ENCODE measurements around the gene COA1.
"Not testable (repeated sequence)": the region's sequence is repeated elsewhere in the genome, so short reads cannot be mapped to it uniquely, and the experiment has no call there.

COA1 gene

DNA sequence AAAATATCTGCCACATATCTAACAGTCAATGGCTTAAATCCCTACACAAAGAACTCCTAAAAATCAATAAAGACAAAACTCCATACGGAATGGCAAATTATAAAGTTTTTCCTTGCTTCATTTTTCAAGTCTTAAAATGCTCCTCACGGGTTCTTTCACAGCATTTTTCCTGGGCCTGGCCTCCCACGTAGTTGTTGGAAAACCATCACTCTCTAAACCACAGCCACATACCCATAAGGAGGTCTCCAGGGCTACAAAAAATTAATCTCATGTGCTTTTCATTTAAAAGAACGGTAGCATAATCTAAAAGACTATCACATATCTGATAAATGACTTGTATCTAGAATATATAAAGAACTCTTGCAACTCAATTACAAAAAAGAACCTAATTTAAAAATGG lies 2.9 kb downstream of the COA1 start:
- no peak for ATAC-seq
- no peak for DNase-seq

DNA sequence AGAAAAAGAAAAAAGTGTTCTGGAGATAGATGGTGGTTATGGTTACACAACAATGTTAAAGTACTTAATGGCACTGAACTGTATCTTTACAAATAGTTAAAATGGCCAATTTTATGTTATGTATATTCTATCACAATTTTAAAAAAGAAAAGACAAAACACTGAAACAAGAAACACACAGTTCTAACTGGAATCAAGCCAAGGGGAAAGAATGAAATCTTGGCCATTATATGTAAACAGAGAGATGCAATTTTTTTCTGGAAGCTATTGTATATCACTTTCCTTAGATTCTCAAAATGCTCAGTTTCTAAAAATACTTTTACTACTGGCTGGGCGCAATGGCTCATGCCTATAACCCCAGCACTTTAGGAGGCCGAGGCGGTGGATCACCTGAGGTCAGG lies 4.1 kb downstream of the COA1 start:
- DNase-seq (no peak), ATAC-seq (no peak)

DNA sequence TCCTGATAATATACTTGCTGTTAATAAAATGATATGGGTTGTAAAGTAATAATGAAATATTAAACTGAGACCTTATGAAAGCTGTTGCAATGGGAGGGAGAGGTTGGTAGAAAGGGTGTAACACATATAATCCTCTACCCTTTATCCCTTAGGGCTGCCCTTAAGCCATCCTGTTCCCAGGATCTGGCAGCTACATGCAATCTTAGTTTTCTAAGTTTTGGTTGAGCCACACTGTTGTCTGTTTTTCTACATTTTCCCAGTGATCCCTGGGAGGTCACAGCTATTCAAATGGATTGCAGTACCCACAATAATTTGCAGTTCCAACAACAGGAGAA lies 6.3 kb downstream of the COA1 start:
- no peak for DNase-seq
- ATAC-seq, result no peak

DNA sequence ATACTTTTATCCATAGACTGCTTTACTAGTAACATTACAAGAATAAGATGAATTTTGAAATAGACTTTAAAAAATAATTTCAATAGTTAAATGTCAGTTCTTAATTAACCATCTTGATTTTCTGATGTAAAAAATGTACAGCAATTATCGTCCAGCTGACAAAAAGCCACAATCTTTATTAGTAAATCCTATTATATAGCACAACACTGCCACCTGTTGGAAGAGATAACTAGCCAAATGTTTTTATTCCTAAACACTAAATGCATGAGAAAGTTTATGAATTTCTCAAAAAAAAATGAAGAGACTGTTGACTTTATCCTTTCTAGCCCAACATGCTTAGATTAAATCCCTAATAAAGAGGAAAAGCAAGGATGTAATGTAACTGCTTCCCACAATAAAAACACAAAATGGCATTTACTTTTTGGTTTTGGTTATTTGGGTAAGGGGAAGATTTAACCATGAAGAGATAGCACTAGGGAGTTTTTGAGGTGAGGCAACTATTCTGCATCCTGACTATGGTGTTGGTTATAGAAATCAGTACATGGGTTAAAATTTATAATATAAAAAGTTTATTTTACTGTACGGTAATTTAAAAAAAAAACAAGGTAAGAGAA lies 8.0 kb downstream of the COA1 start:
- ATAC-seq (no peak), DNase-seq (no peak)

DNA sequence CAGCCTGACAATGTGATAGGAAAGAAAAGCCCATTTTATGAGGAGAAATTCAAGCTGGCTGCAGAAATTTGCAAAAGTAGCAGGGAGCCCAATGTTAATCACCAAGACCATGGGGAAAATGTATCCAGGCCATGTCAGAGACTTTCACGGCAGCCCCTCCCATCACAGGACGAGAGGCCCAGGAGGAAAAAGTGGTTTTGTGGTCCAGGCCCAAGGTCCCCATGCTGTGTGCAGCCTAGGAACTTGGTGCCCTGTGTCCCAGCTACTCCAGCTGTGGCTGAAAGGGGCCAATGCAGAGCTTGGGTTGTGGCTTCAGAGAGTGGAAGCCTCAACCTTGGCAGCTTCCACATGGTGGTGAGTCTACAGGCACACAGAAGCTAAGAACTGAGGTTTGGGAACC lies 12.7 kb downstream of the COA1 start:
- no peak for DNase-seq
- ATAC-seq, result no peak

DNA sequence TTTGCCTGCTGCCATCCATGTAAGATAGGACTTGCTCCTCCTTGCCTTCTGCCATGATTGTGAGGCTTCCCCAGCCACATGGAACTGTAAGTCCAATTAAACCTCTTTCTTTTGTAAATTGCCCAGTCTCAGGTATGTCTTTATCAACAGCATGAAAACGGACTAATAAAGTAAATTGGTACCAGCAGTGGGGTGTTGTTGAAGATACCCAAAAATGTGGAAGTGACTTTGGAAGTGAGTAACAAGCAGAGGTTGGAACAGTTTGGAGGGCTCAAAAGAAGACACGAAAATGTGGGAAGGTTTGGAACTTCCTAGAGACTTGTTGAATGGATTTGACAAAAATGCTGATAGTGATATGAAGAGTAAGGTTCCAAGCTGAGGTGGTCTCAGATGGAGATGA lies 13.4 kb downstream of the COA1 start:
- DNase-seq, ATAC-seq: not testable (repeated sequence)

DNA sequence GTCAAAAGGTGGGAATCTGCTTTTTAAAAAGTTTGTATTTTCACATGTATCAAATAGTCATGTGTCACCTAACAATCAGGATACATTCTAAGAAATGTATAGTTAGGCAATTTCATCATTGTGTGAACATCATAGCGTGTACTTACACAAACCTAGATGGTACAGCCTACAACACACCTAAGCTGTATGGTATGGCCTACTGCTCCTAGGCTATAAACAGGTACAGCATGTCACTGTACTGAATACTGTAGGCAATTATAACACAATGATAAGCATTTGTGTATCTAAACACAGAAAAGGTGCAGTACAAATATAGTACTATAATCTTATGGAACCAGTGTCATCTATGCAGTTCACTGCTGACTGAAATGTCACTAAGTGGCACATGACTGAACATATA lies 17.8 kb downstream of the COA1 start:
- ATAC-seq (no peak), DNase-seq (no peak)

DNA sequence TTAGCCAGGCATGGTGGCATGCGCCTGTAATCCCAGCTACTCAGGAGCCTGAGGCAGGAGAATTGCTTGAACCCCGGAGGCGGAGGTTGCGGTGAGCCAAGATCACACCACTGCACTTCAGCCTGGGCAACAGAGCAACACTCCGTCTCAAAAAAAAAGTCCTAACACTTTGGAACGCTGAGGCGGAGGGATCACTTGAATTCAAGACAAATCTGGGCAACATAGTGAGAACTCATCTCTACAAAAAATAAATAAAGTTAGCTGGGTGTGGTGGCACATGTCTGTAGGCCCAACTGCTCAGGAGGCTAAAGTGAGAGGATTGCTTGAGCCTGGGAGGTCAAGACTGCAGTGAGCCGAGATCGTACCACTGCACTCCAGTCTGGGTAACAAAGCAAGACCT lies 21.3 kb downstream of the COA1 start:
- not testable (repeated sequence) for ATAC-seq, DNase-seq

DNA sequence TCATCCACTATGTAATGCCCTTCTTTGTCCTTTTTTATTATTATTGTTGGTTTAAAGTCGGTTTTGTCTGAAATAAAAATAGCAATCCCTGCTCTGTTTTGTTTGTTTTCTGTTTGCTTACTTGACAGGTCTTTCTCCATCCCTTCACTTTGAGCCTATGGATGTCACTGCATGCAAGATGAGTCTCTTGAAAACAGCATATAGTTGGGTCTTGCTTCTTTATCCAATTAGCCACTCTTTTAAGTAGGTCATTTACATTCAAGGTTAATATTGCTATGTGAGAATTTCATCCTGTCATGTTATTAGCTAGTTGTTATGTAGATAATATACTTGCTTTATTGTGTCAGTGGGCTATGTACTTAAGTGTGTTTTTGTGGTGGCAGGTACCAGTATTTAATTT lies 25.8 kb downstream of the COA1 start:
- ATAC-seq, result no peak

DNA sequence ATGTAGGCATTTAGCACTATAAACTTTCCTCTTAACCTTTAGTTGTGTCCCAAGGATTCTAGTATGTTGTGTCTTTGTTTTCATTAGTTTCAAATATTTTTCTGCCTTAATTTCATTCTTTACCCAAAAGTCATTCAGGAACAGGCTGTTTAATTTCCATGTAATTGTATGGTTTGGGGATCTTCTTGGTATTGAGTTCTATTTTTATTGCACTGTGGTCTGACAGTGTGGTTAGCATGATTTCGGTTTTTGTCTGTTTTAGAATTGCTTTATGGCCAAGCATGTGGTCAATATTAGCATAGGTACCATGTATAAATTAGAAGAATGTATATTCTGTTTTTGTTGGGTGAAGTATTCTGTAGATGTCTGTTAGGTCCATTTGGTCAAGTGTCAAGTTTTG lies 26.3 kb downstream of the COA1 start:
- DNase-seq (no peak), ATAC-seq (no peak)

More for the DNA sequence above, 25.8 kb downstream of the COA1 start:
- no peak for DNase-seq

DNA sequence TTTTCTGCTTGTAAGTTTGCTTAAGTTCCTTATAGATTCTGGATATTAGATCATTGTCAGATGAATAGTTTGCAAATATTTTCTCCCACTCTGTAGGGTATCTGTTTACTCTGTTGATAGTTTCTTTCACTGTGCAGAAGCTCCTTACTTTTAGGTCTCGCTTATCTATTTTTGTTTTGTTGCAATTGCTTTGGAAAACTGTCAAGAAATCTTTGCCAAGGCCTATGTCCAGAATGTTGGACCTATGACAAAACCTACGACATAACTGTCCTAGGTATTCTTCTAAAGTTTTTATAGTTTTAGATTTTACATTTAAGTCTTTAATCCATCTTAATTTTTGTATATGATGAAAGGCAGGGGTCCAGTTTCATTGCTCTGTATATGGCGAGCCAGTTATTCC lies 27.4 kb downstream of the COA1 start:
- ATAC-seq (no peak), DNase-seq (no peak)

DNA sequence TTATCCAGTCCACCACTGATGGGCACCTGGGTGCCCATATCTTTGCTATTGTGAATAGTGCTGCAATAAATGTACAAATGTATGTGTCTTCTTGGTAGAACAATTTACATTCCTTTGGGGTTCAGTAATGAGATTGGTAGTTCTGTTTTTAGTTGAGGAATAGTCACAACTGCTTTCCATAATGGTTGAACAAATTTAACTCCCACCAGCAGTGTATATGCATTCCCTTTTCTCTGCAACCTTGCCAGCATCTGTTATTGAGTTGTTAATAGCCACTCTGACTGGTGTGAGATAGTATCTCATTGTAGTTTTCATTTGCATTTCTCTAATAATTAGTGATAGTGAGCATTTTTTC lies 27.8 kb downstream of the COA1 start:
- DNase-seq, result no peak
- ATAC-seq, result no peak

DNA sequence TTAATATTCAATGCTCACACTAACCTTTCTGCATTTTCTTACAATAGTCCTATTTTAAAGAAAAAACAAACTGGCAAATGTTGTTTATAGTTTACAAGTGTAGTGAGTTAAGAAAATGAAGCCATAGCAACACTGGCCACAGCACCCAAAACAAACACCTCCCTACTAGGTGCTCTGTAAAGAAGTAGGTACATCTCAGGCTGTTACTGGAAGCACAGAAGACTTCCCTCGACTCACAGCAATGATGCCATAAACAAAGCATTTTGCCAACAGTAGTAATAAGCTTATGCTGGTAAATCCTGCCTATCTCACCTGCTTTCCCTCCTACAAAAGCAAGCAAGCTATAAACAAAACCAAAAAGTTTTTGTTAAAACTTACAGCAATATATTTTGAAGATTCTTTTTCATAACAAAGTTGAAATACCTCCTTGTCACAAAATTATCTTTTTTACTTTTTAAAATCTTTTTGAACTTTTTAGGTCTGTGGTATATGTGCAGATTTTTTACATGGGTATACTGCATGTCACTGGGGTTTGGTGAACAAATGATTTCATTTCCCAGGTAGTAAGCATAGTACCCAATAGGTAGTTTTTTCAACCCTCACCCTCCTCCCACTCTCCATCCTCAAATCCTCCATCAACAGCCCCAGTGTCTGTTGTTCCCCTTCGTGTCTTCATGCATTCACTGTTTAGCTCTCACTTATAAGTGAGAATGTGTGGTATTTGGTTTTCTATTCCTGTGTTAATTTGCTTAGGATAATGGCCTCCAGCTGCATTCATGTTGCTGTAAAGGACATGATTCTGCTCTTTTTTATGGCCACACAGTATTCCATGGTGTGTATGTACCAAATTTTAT lies 28.4 kb downstream of the COA1 start:
- DNase-seq, result no peak
- ATAC-seq, result no peak

DNA sequence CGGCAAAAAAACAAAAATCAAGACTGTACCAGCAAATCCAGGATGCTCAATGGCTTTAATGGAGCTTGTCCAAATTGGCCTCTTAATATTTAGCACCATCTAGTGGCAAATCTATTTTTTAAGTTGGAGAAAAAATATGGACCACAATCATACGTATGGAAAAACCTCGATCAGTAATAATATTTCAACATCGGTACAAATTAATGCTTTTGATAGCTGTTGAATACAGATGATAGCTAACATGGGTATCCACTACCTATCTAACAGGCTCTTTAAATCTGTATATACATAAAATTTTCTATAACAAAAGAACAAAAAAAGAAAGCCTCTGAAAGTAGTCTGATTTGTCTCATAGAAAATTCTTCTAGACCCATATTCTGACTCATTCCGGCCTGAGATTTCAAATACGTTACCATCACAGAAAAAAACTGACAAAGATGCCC lies 29.2 kb downstream of the COA1 start:
- ATAC-seq (peak; percentile 46), DNase-seq (no peak)

DNA sequence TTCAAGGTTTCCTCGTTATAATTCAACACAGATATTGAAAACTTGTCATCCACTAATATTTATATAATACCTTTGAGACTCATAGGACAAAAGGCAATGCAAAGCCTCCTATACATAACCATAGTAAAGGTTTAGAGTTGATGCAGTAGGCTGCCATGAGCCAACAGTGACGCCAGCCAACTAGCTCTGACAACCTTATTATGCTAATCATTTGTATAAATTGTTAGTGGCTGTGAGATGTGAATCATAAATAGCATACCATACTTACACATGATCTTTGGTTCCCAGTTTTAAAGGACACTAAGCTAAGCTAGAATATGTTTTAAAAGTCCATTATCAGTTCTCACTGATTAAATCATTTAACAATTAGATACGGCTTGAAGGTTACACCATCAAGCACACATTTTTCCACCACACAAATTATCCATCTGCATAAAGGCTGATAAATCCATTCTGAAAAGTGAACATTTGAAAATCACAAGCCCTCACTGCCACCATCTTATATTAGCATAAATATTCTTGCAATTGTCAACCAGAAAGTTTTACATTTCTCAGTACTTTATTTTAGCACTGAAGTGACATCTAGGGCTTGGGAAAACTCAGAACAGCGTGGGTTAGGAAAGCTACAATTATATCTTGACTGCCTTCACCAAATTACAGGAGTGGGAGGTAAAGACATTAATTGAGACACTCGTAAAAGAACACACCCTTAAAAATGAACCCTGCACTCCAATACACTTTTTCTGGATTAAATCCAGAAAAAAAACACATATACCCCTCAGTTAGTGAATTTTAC lies 30.7 kb downstream of the COA1 start:
- no peak for ATAC-seq
- no peak for DNase-seq

DNA sequence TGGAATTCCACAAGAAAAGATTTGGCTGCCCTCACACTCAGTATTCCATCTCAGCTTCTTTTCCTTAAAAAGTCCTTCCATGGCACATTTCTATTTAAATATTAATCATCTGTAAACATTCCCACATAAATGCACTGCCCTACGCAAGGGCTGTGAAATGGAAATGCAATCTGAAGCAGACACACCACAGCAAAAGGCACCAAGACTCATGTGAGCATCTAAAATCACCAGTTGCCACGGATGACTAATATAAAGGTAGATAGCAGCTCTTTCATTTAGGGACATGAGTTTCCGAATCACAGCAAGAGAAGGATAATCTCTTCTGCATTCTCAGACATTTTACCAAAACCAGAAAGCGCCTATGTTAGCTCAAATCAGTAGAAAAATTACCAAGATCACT lies 31.6 kb downstream of the COA1 start:
- ATAC-seq (no peak), DNase-seq (no peak)

DNA sequence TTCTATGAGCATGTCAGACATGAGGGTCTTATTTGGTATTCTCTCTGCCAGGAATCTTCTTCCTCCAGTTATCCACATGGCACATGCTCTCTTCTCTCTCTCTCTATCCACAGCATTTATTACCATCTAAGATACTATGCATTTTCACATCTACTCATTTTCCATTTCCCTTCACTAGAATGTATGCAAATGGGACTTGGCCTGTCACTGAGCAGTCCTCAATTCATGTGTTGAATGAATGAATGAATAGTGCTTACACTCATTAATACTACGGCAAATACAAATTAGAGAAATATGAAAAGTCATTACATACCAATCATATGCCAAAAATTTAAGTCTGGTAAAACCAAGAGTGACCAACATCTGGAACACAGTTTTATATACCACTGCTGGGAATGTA lies 34.0 kb downstream of the COA1 start:
- DNase-seq (no peak), ATAC-seq (no peak)

DNA sequence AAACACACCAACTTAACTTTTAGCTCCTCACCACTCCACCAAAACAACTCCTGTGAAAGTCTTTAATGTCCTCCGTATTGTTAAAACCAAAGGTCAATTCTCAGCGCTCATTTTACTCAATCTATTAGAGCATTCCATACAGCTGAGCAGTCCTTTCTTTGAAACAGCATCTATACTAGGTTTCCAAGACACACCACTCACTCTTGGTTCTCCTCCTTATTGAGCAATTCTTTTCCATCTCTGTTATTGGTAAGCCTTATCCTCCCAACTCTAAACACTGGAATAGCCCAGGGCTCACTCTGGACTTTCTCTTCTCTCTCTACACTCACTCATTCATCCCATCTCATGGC lies 34.9 kb downstream of the COA1 start:
- ATAC-seq (no peak), DNase-seq (no peak)

DNA sequence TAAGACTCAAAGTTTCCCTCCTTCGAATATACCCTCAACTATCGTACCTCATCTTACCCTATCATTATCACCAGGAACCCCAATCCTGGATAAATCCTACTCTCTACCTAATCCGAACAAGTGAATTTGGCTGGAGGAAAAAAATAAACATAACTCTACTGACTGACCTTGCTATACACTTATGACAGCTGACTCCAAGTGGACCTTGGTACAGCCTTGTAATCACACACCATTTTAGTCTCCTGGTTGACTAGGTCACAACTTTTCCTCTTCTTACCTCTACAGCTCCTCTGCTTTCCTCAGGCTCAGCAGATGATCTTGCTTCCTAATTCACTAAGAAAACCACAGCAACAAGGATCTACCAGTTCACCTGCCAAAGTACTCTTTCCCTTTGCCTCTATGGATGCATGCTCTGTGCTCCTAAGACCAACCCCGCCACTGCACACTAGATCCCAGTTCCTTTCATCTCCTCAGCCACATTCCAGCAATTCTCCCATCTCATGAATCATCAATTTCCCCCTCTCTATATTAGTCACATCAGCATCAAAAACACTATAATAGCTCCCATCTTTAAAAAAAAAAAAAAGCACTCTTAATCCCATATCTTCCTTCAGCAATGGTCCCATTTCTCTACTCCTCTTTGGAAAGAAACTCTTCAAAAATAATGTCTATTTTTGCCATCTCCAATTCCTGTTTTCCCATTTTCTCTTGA lies 35.5 kb downstream of the COA1 start:
- DNase-seq (no peak), ATAC-seq (no peak)

DNA sequence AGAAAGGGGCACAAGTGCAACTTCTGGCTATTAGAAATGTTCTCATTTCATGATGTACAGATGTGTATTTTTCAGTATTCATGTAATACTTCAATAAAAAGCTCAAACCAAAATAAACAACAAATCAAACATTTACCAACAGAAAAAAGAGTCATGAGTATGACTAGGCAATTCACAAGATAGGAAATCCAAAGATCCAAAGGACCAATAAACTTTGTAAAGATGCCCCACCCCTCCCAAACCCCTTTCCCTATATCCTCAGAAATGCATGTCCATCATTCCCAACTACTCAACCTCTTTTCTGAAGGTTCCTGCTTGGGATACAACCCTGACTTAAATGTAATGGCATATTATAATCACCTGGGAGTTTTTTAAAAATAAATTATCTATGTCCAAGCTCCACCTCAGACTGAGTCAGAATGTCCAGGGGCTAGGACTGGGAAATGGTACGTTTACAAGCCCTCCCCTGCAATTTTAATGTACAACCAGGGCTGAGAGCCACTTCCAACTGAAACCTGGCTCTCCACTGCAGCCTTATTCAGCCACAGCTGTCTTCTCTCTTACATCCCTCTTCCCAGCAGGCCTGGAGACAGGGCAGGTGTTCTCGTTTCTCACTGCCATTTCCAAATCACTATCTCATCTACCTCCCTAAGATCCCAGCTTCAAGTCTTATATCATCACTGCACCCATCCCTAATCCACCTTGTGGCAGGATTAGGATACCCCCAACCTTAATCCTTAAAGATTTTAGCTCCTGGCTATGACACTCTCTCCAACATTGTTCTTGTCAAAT lies 36.5 kb downstream of the COA1 start:
- ATAC-seq (no peak), DNase-seq (no peak)

DNA sequence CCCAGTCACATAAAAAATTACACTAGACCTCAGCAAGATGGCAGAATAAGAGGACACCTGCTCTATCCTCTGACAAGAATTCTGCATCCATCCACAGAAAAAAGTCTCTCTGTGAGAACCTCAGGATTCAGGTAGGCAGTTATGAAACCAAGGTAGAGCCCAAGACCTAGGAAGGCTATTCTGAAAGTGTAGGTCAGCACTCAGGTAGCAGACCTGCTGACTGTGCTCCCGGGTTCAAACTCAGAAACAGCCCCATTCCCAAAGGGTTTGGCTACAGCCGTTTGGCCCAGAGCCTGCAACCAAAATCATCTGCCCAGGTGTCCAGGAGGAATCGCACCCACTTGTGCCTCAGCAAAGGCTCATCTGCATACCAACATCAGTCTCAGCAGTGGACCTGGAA lies 37.7 kb downstream of the COA1 start:
- ATAC-seq, result no peak
- no peak for DNase-seq

DNA sequence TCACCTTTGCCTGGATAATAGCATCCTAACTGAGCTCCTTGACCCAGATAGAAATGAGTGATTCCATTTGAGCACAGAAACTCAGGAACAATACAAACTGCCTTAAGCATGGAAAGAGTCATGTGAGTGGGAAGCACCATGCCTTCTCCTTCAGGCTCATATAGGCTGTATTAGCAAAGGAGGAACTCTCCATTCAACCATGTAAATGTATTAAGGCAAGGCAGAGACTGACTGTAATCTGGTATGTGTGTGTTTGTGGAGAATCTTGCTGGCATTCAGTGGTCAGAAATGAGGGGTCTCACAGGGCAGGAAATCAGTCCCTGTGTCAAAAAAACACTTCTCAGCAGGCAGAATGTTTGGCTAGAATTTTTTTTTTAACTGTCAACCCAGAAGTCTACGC lies 40.2 kb downstream of the COA1 start:
- DNase-seq (no peak), ATAC-seq (no peak)

Measured in stimulated activated naive CD8-positive, alpha-beta T cell treated with anti-CD3 and anti-CD28 coated beads, Interleukin-15, Interleukin-2, amounts not matched to agents 100 U/mL and 50 U/mL, for 24 hours (primary cell).